HS-27A (cell line): Measurements from ENCODE around the gene STRADB.
"Not testable (repeated sequence)": the region's sequence is repeated elsewhere in the genome, so short reads cannot be mapped to it uniquely, and the experiment has no call there.

ENCODE experiments used
- DNase-seq: peaks from one replicate; pipeline ENCODE4 v3.0.0-alpha.2; 2012; ENCODE audit warnings: low read depth, missing footprints

Gene STRADB

DNA sequence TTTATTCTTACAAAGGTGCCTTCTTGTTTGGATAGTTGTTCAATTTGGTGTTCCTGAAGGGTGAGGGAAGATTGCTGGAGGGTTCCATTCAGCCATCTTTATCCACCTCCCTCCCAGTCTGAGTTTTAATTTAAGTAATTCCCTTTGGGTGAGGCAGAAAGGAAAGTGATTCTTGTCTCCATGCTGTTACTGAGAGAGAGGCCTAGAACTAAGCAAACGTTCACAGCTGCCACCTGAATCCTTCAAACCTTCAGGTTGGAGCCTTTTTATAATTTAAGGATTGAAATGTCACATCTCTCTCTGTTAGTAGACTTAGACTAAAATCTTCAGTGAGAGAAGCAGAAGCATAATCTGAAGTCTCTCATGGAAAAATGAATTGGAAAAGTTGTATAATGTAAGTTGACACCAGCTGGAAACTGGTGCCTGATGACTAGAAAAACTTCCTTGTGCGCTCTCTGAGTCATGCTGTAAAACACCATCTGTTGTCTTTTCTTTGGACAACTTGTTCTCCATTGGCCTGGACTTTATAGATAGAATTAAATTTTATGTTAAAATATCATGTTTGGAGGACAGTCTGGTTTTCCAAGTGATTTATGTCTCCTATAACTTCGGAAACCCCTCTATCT lies 14.6 kb downstream of the STRADB start:
- no peak for DNase-seq

DNA sequence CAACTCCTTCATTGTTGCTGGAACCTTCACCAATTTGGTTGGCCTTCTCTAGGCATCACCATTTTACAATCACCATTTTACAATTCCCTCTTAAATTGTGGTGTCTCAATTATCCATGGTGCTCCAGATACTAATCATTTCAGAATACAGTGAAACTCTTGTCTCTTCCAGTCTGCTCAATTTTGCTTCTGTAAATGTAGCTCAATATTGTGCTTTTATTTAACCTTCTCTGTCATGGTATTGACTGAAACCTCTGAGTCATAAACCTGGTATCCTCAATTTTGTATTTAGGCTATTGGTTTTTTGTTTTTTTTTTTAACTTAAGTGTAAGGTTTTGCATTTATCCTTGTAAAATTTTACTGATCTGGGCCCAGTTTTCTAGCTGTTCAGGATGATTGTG lies 16.1 kb downstream of the STRADB start:
- DNase-seq = no peak

DNA sequence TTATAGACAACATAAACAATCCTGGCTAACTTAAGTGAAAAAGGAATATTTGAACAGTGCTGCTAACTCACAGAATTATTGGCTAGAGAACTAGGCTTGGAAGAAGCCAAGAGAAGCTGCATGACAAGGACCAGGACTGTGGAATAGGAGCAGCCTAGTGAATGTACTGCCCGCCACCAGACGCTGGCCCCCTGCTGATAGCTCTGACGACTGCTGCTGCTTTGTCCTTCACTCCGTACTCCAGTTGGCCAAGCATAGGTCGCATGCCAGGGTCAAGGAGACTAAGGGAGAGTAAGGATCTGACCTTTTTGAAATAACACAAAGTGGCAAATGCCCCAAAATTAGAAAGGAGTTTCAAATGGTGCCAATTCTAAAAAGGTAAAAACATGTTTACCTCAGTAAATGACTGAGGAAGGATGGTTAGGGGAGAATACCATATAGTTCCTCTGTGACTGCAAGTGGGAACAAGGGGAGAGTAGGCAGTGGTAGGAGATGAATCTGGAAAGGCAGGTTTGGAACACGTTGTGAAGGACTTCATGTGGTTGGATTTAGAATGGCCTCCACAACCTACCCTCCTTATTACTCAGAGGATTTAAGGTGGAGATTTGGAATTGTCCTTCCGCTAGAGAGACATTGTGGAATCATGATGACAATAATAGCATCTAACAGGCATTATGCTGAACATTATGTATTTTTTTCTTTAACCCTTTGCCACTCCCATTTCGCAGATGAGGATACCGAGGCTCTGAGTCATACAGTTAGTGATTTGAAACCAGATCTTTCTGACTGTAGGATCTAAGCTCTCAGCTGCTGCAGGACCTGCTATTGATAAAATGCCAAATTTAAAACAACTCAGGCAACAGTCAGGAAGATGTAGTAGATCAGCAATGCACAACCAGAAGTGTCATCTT lies 19.5 kb downstream of the STRADB start:
- no peak for DNase-seq

DNA sequence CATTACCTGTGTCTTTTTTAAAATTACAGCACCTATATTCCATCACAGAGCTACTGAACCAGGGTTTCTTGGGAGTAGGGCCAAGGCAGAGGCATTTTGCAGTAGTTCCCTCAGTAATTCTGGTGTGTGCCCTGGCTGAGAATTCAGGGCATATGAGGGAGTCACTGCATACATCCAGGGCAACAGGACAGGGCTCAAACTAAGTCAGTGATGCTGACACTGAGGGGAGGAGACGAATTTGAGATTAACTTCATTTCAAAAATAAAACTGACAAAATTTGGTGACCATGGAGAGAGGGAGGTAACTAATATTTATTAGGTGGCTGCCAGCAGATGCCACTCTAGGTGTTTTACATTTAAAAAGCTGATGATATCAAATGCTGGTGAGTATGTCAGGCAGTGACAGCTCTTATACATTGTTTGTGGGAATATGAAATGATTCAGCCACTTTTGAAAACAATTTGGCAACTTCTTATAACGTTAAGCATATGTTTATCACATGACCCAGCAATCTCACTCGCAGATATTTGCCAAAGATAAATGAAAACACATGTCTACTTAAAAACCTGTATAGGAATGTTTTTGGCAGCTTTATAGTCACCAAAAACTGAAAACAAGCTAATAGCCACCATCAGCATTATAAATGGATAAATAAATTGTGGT lies 20.3 kb downstream of the STRADB start:
- no peak for DNase-seq

DNA sequence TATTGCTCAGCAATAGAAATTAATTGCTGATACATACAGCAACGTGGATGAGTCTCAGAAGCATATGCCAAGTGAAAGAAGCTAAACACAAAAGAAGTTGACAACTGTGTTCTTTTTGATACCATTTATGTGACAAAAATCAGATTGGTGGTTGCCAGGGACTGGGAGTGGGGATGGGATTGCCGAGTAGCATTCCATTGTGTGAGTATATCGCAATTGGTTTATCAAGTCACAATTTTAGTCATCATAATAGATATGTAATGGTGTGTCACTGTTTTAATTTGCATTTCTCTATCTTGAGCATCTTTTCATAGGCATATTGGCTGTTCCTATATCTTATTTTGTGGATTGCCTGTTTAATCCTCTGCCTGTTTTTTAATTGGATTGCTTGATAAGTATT lies 20.9 kb downstream of the STRADB start:
- DNase-seq = no peak

DNA sequence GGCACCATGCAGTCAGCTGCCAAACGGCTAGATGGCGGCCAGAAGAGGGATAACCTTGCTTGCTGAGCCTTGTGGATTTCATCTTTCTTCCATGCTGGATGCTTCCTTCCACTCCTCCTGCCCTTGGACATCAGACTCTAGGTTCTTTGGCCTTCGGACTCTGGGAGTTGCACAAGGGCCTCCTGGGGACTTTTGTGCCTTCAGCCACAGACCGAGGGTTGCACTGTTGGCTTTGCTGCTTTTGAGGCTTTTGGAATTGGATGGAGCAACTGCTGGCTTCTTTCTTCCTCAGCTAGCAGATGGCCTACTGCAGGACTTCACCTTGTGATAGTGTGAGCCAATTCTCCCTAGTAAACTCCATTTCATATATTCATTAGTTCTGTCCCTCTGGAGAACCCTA lies 31.0 kb downstream of the STRADB start:
- DNase-seq = no peak

DNA sequence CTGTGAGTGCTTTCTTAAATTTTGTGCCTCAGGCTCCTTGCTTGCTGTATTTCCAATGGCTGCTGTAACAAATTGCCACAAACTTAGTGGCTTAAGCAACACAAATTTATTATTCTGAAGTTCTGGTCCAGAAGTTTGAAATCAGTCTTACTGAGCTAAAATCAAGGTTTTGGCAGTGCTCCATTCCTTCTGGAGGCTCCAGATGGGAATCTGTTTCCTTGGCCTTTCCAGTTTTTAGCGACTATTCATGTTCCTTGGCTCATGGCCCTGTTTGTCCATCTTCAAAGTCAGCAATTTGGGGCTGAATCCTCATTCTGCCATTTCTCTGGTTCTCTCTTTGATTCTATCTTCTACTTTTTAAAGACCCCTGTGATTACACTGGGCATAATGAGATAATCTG lies 31.8 kb downstream of the STRADB start:
- DNase-seq = no peak

DNA sequence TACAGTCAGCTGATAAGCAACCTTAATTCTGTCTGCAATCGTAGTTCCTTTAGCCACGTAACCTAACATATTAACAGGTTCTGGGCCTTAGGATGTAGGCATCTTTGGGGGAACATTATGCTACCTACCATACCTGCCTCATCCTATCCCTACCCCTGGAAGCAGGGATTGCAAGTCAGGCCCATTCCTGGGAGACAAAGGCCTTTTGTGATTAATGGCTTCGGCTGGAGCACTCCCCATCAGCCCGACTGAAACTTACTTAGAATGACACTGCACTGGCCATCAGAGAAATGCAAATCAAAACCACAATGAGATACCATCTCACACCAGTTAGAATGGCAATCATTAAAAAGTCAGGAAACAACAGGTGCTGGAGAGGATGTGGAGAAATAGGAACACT lies 32.2 kb downstream of the STRADB start:
- not testable (repeated sequence) for DNase-seq

DNA sequence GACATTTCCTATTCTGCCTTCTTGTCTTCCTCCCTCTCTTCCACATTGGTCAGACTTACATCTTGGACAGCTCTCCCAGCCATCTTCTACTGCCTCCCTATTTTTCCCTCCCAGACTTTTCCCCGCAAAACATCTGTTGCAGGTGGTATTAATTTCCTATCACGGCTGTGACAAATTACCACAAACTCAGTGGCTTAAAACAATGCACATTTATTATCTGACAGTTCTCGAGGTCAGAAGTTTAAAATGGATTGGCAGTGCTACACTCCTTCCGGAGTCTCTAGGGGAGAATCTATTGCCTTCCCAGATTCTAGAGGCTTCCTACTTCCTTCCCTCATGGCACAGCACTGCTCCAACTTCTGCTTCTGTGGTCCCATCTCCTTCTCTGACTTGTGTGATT lies 33.3 kb downstream of the STRADB start:
- no peak for DNase-seq

DNA sequence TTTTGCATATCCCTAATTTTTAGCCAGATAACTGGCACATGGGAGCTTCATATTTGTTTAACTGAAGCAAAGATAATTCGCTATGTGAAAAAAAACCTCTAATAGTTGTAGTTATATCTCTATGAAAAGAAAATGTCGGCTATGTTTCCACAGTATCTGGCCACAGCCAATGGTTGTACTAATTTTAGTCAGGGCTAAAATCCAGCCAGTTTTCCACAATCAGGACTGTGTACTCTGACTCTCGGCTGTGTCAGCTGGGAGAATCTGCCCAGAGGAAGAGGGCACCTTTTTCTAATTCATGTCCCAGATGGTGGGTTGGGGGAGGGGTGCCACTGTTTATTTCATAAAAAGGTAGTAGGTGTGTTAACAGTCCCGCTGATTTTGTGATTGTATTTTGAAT lies 38.8 kb downstream of the STRADB start:
- DNase-seq = no peak

DNA sequence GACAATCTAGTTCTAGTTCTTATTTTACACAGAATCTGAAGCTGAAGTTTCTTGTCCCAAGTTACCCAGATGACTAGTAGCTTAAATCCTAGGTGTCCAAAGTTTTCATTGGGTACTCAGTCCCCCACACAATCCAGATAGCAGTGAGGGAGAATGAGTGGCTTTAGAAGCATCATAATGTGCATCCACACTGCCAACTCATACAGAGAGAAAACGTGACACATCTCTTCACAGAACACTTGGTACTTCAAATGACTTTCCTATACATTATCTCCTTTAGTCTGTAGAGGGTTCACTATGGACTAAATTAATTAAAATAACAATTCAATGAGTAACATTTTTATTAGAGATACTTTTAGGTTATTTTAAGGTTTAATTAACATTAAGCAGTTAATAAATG lies 45.2 kb downstream of the STRADB start:
- no peak for DNase-seq

DNA sequence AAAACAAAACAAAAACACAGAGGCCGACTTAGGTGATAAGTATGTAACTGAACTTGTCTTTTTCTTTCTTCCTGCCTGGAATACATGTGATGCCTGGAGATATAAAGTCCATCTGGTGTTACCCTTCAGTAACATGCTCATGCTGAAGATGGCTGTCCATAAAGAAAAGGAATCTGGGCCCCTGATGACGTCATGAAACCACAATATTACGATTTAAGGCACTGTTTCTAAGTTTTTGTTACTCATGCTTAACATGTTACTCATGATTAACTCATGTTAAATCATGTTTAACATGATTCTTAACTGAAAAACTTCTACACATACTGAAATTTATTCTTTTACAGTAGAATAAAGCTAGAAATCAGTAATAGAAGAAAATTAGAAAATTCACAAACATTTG lies 49.0 kb downstream of the STRADB start:
- no peak for DNase-seq

DNA sequence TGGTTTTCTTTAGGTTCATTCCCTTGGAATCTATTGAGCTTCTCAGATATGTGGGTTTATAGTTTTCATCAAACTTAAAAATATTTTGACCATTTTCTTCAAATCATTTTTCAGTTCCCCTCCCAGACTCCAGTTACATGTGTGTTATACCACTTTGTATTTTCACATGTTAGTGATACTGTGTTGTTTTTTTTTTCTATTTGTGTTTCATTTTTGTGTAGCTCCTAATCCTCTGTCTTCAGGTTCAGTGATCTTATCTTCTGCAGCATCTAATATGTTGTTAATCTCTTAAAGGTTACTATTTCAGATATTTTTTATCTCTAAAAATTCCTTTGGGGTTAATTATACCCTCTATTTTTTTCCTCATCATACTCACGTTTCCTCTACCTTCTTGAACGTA lies 51.2 kb downstream of the STRADB start:
- DNase-seq = no peak

DNA sequence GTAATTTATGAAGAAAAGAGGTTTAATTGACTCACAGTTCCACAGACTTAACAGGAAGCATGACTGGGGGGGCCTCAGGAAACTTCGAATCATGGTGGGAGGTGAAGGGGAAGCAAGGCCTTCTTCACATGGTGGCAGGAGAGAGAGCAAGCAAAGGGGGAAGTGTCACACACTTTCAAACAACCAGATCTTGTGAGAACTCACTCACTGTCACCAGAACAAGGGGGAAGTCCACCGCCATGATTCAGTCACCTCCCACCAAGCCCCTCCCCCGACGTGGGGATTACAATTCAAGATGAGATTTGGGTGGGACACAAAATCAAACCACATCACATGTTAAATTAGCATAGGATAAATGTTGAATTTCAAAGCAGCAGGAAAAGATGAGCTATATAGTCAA lies 56.2 kb downstream of the STRADB start:
- no peak for DNase-seq

DNA sequence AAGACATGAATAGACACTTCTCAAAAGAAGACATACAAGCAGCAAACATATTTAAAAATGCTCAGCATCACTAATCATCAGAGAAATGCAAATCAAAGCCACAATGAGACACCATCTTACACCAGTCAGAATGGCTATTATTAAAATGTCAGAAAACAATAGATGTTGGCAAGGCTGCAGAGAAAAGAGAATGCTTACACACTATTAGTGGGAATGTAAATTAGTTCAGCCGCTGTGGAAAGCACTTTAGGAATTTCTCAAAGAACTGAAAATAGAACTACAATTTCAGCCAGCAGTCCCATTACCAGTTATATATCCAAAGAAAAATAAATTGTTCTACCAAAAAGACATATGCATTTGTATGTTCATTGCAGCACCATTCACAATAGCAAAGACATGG lies 61.7 kb downstream of the STRADB start:
- no peak for DNase-seq

DNA sequence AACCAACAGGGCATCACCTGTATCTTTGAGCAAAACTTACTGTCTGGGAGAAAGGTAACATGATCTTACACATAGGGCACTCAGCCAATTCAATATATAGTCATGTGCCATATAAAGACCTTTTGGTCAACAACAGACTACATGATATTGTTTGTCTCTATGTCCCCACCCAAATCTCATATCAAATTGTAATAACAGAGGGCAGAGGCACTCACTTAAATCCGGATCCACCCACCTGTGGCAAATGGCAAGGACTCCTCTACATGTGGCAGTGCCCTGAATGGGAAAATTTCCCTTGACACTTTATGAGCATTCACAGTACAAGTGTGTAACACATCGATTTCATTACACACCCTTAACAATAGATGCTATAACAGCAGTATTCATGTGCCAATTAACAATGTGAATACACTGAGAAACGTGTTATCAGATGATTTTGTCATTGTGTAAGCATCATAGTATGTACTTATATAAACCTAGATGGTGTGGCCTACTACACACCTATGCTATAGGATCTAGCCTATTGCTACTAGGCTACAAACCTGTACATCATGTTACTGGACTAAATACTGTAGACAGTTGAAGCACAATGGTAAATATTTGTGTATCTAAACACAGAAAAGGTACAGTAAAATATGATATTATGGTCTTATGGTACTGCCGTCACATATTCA lies 64.2 kb downstream of the STRADB start:
- DNase-seq = no peak

DNA sequence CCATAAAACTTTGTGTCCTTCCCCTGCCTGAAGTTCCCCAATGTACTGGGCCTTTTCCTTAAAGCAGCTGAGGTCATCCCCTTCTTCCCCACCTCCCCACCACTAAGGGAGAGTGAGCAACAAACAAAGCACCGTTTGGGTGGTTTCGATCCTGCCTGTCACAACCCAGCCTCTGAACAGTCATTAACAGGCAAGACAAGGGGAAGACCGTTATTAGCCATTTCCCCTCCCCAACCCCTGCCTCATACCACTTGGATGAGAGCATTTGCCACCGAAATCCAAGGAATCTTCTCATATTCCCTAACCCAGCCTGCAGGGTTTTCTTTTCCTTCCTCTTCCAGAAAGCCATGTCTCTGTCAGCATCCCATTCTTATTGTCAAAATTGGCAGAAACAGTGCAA lies 65.6 kb downstream of the STRADB start:
- DNase-seq = no peak

DNA sequence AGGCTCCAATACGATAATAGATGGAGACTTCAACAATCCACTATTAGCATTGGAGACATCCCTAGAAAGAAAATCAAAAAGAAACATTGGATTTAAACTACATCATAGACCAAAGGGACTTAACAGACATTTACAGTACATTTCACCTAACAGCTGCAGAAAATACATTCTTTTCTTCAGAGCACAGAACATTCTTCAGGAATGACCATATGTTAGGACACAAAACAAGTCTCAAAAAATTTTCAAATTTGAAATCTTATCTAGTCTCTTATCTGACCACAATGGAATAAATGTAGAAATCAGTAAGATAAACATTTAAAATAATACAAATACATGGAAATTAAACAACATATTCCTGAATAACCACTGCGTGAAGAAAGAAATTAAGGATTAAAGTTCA lies 68.7 kb downstream of the STRADB start:
- no peak for DNase-seq

DNA sequence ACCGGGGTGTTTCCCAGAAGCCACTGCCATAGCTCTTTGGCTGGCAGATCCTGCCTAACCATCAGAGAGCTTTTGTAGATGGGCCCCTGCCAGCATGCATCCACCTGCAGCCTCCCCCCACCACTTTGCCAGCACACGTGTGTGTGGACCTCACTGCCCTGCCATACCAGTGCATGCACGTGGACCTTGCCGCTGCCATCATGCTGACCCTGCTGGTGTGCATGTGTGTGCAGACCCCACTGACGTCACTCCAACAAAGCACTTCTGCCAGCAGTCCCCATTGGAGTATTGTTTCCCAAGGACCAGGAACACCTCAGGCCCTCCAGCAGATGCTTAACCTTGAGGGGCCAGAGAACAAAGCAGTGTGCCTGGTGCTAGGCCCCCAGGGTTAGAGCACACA lies 71.4 kb downstream of the STRADB start:
- DNase-seq = no peak

DNA sequence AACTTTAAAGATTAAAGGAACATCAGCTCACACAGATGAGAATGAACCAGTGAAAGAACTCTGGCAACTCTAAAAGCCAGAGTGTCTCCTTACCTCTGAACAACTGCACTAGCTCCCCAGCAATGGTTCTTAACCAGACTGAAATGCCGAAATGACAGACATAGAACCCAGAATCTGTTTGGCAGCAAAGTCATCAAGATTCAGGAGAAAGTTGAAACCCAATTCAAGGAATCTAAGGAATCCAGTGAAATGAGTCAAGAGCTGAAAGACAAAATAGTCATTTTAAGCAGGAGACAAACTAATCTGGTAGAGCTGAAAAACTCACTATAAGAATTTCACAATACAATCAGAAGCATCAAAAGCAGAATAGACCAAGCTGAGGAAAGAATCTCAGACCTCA lies 72.0 kb downstream of the STRADB start:
- no peak for DNase-seq
